ENCODE measurements around the gene SCAF4.

GRCh38 chr21:31713973-31714740, 17.8 kb downstream of the SCAF4 start:
- TF ChIP-seq, protein P1, sequence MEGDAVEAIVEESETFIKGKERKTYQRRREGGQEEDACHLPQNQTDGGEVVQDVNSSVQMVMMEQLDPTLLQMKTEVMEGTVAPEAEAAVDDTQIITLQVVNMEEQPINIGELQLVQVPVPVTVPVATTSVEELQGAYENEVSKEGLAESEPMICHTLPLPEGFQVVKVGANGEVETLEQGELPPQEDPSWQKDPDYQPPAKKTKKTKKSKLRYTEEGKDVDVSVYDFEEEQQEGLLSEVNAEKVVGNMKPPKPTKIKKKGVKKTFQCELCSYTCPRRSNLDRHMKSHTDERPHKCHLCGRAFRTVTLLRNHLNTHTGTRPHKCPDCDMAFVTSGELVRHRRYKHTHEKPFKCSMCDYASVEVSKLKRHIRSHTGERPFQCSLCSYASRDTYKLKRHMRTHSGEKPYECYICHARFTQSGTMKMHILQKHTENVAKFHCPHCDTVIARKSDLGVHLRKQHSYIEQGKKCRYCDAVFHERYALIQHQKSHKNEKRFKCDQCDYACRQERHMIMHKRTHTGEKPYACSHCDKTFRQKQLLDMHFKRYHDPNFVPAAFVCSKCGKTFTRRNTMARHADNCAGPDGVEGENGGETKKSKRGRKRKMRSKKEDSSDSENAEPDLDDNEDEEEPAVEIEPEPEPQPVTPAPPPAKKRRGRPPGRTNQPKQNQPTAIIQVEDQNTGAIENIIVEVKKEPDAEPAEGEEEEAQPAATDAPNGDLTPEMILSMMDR (IDR thresholded peaks at IDR 0.05): no peak
- no peak for TF ChIP-seq POLR2A (IDR thresholded peaks at IDR 0.05)

All from adrenal gland (tissue), 5 donors.